ENCODE measurements around the gene PAN2. TPM values are rescaled to one million over a fixed set of nuclear protein-coding genes. Genes with fewer than 3 reads are reported as not detected.

The PAN2 gene
- total RNA-seq, 5 donors from 2014 or later (not counting 1 experiment from before 2014, with no cell fraction given), result 126 to 187 (median 164) TPM

DNA sequence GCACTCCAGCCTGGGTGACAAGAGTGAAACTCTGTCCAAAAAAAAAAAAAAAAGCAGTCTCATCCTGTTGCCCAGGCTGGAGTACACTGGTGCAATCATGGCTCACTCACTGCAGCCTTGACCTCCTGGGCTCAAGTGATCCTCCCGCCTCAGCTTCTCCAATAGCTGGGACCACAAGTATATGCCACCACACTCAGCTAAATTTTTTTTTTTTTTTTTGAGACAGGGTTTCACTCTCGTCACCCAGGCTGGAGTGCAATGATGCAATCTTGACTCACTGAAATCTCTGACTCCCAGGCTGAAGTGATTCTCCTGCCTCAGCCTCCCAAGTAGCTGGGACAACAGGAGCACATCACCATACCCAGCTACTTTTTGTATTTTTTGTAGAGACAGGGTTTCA is 12.8 kb downstream of the PAN2 start:
- CTCF ChIA-PET, result no interaction called here
- H3K4me1 Mint-ChIP-seq, result peaks cover 0 to 6% (median 4%) of the 10 kb centered on the region in 3 donors
- POLR2A ChIA-PET, result interaction anchor here (0.6 to 0.7 kb wide), 4 partner anchors 39 to 216 kb away, joined by 3 to 5 read pairs (median 4); partner anchors contain the start of gene STAT2 (in 1 of the 2)
- H3K4me3 Mint-ChIP-seq, result no peak overlapping the region
- H3K27ac Mint-ChIP-seq, result no peak overlapping the region
- whole genome bisulfite sequencing (ENCODE audit: insufficient coverage), result 100% methylated on average over 1 of the region's 2 CpGs
- no peaks in the 10 kb centered on the region for H3K27me3 Mint-ChIP-seq
- ATAC-seq (replicated peaks in 1 of 4), result no peak
- H3K4me1 ChIP-seq (ENCODE audit: control insufficient read depth in 1 of 2, extremely low read depth in 1 of 2, insufficient read depth in 2 of 2, low read length in 2 of 2), result peaks cover 0 to 6% of the 10 kb centered on the region in 2 experiments
- H3K4me3 ChIP-seq (ENCODE audit: control insufficient read depth in 1 of 2, extremely low read depth in 1 of 2, low read length in 1 of 2), result no peak overlapping the region
- no peaks in the 10 kb centered on the region for H3K27me3 ChIP-seq (replicated peaks in 1 of 2; ENCODE audit: control insufficient read depth in 2 of 2, extremely low read depth in 1 of 2, insufficient read depth in 2 of 2, low read length in 1 of 2)
- H3K9me3 Mint-ChIP-seq, result no peaks in the 10 kb centered on the region
- H3K27ac ChIP-seq (ENCODE audit: low read length), result no peak overlapping the region
- DNase-seq, result no peak
- peaks cover 39% of the 10 kb centered on the region for H3K36me3 Mint-ChIP-seq
- H3K36me3 ChIP-seq (ENCODE audit: control insufficient read depth in 2 of 2, extremely low read depth in 1 of 2, insufficient read depth in 1 of 2, low read length in 1 of 2), result peaks cover 6 to 55% of the 10 kb centered on the region in 2 donors
- no peaks in the 10 kb centered on the region for H3K9me3 ChIP-seq

DNA sequence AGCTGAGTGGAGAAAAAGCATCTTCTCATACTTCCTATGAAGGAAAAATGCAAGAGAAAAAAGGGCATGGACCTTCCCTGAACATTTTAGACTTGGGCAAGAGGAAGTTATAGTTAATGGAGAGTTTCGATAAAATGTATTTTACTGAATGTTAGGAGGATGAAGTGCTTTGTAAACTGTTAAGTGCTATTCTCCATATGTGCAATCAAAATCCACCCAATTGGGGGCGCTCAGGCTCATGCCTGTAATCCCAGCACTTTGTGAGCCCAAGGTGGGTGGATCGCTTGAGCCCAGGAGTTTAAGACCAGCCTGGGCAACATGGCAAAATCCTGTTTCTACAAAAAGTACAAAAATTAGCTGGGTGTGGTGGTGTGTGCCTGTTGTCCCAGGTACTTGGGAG is 16.1 kb downstream of the PAN2 start:
- H3K27me3 Mint-ChIP-seq, result no peaks in the 10 kb centered on the region
- ATAC-seq (replicated peaks in 1 of 4) (no peak), DNase-seq (no peak)
- ChIA-PET CTCF (interaction anchor here in 1 of 2 donors (2.7 kb wide), 1 partner anchor 146 kb away, joined by 15 read pairs; no protein-coding TSS in a partner anchor), POLR2A (no interaction called here)
- Histone ChIP-seq H3K4me1 (ENCODE audit: control insufficient read depth in 1 of 2, extremely low read depth in 1 of 2, insufficient read depth in 2 of 2, low read length in 2 of 2) (peaks cover 9 to 17% of the 10 kb centered on the region in 2 experiments), H3K27me3 (replicated peaks in 1 of 2; ENCODE audit: control insufficient read depth in 2 of 2, extremely low read depth in 1 of 2, insufficient read depth in 2 of 2, low read length in 1 of 2) (no peaks in the 10 kb centered on the region), H3K36me3 (ENCODE audit: control insufficient read depth in 2 of 2, extremely low read depth in 1 of 2, insufficient read depth in 1 of 2, low read length in 1 of 2) (peaks cover 0 to 29% of the 10 kb centered on the region in 2 donors), H3K4me3 (ENCODE audit: control insufficient read depth in 1 of 2, extremely low read depth in 1 of 2, low read length in 1 of 2) (no peak overlapping the region), H3K9me3 (no peaks in the 10 kb centered on the region), H3K27ac (ENCODE audit: low read length) (no peak overlapping the region)
- 84% methylated on average over 2 of the region's 3 CpGs for WGBS (ENCODE audit: insufficient coverage)
- no peaks in the 10 kb centered on the region for H3K9me3 Mint-ChIP-seq
- H3K27ac Mint-ChIP-seq, result peak overlapping the region; percentile 19 to 44
- H3K4me1 Mint-ChIP-seq, result peaks cover 11 to 19% (median 19%) of the 10 kb centered on the region in 3 donors
- H3K4me3 Mint-ChIP-seq, result no peak overlapping the region
- peaks cover 12% of the 10 kb centered on the region for H3K36me3 Mint-ChIP-seq

DNA sequence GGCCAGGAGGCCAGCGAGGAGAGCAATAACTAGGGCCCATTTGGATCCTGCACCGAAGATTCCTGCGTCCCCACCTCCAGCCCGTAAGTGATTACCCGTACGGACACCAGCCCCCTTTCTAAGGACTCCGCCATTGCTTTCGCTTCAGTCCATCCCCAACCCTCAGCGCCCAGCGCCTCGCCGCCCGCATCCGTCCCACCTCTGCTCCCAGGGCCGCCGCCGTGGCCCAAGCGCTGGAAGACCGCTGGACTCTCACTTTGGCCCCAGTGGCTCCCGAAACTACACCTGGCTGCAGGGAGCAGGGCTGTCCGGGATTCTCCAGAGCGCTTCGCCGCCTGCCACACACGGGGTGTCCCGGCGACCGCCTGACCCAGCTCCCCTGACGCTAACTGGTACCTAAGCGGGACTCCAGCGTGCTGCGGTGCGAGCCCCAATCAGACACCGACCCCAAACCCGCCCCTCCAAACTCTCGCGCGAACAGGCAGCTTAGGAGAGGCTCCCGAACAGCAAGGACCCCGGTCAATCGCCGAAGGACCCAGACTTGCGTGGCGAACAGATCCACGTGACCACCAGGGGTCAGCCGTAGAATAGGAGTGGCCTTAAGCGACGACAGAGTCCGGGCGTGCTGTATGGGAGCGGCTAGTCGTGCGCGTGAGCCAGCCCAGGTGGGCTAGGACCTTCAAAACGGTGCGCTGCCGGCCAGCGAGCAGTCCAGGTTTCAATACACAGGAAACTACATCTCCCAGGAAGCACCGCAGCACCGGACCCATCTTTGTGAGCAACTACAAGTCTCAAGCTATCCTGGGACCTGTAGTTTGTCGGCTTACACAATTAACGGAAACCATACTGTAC is 18.0 kb downstream of the PAN2 start, which contains the start of gene CNPY2:
CNPY2 (minus strand) TSS at position 367 of the 852 bp plus-strand sequence. CDS start 771 bp downstream, outside the sequence.
- H3K36me3 Mint-ChIP-seq, result peaks cover 7% of the 10 kb centered on the region
- H3K27me3 Mint-ChIP-seq, result no peaks in the 10 kb centered on the region
- H3K9me3 Mint-ChIP-seq, result no peaks in the 10 kb centered on the region
- H3K27me3 ChIP-seq (replicated peaks in 1 of 2; ENCODE audit: control insufficient read depth in 2 of 2, extremely low read depth in 1 of 2, insufficient read depth in 2 of 2, low read length in 1 of 2), result no peaks in the 10 kb centered on the region
- ATAC-seq (replicated peaks in 1 of 4), result peak; percentile 90 to 94 (median 92)
- no peaks in the 10 kb centered on the region for H3K9me3 ChIP-seq
- peak within 1 kb of the TSS; percentile 97 to 99 for H3K27ac Mint-ChIP-seq
- peaks cover 11 to 19% (median 19%) of the 10 kb centered on the region in 3 donors for H3K4me1 Mint-ChIP-seq
- ChIA-PET POLR2A (interaction anchor here (0.6 to 2.0 kb wide), 7 partner anchors 14 to 410 kb away, joined by 3 to 17 read pairs (median 4); partner anchors contain the start of gene STAT2 (in 2 of the 2)), CTCF (interaction anchor here (0.5 to 2.7 kb wide), 14 partner anchors 10 to 342 kb away, joined by 3 to 21 read pairs (median 4); partner anchors contain the start of genes COQ10A (in 1 of the 2), IL23A (in 1 of the 2), PA2G4 (in 1 of the 2) and PAN2 (in 1 of the 2))
- H3K36me3 ChIP-seq (ENCODE audit: control insufficient read depth in 2 of 2, extremely low read depth in 1 of 2, insufficient read depth in 1 of 2, low read length in 1 of 2), result peaks cover 0 to 32% of the 10 kb centered on the region in 2 donors
- H3K4me3 ChIP-seq (ENCODE audit: control insufficient read depth in 1 of 2, extremely low read depth in 1 of 2, low read length in 1 of 2), result peak within 1 kb of the TSS; percentile 66 to 96
- H3K27ac ChIP-seq (ENCODE audit: low read length), result peak within 1 kb of the TSS; percentile 79
- peak; percentile 86 to 97 (median 91) for DNase-seq
- WGBS (ENCODE audit: insufficient coverage), result under 1% methylated on average over 60 of the region's 62 CpGs
- H3K4me3 Mint-ChIP-seq, result peak within 1 kb of the TSS; percentile 97 to 99 (median 97)
- peaks cover 9 to 17% of the 10 kb centered on the region in 2 experiments for H3K4me1 ChIP-seq (ENCODE audit: control insufficient read depth in 1 of 2, extremely low read depth in 1 of 2, insufficient read depth in 2 of 2, low read length in 2 of 2)

DNA sequence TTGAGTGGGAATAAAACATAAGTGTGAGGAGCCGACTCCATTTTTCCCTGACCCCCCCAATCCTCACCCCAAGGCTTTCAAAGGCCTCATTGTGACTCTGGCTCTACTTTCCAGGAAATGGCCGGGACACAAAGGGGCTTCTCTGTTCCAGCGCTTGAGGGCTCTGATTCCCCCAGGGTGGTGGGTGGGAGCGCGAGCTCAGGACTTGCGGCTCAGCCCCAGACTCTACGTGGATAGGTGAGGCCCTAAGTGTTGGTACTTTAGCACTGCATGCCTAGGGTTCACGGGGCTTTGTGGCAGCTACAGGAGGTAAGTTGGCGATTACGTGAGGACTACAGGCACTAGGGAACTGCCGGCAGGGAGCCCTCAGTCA is 18.6 kb downstream of the PAN2 start:
- H3K27me3 ChIP-seq (replicated peaks in 1 of 2; ENCODE audit: control insufficient read depth in 2 of 2, extremely low read depth in 1 of 2, insufficient read depth in 2 of 2, low read length in 1 of 2), result no peaks in the 10 kb centered on the region
- ChIA-PET POLR2A (interaction anchor here in 1 of 2 donors (0.5 to 2.0 kb wide), 4 partner anchors 16 to 321 kb away, joined by 3 to 17 read pairs (median 8); partner anchors contain the start of gene STAT2), CTCF (interaction anchor here in 1 of 2 donors (0.6 to 2.7 kb wide), 8 partner anchors 18 to 211 kb away, joined by 3 to 21 read pairs (median 6); partner anchors contain the start of genes IL23A, PA2G4, PAN2 and SMARCC2)
- Mint-ChIP-seq H3K4me3 (peak overlapping the region; percentile 97 to 99 (median 97)), H3K4me1 (peaks cover 11 to 19% (median 19%) of the 10 kb centered on the region in 3 donors), H3K36me3 (peaks cover 7% of the 10 kb centered on the region), H3K27me3 (no peaks in the 10 kb centered on the region), H3K9me3 (no peaks in the 10 kb centered on the region), H3K27ac (peak overlapping the region; percentile 97 to 99)
- no peaks in the 10 kb centered on the region for H3K9me3 ChIP-seq
- H3K36me3 ChIP-seq (ENCODE audit: control insufficient read depth in 2 of 2, extremely low read depth in 1 of 2, insufficient read depth in 1 of 2, low read length in 1 of 2), result peaks cover 2 to 38% of the 10 kb centered on the region in 2 donors
- H3K4me1 ChIP-seq (ENCODE audit: control insufficient read depth in 1 of 2, extremely low read depth in 1 of 2, insufficient read depth in 2 of 2, low read length in 2 of 2), result peaks cover 9 to 17% of the 10 kb centered on the region in 2 experiments
- no peak for ATAC-seq (replicated peaks in 1 of 4)
- 0% methylated on average over 9 of the region's 11 CpGs for WGBS (ENCODE audit: insufficient coverage)
- peak overlapping the region; percentile 79 for H3K27ac ChIP-seq (ENCODE audit: low read length)
- peak overlapping the region; percentile 66 to 96 for H3K4me3 ChIP-seq (ENCODE audit: control insufficient read depth in 1 of 2, extremely low read depth in 1 of 2, low read length in 1 of 2)
- peak in 2 of 35 experiments; percentile 6 to 11 for DNase-seq

DNA sequence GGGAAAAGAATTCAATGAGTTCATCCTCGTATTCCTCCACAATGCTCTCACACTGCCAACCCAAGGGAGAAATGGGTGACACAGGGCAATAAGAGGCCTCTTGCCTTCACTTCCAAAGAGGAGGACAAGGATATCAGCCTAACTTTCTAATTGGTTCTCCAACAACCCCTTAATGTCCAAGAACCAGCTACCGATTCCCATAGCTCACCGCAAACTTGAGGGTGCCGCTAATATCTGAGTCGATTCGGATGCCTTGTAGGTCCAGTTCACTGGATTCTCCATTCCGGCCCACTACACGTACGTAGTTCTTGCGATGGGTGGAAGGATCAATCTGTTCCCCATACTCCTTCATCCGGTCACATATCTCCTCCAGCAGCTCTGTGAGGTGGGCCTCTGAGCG is 22.8 kb downstream of the PAN2 start:
- H3K9me3 ChIP-seq, result no peaks in the 10 kb centered on the region
- H3K4me3 Mint-ChIP-seq, result no peak overlapping the region
- H3K27ac ChIP-seq (ENCODE audit: low read length), result no peak overlapping the region
- H3K27me3 Mint-ChIP-seq, result no peaks in the 10 kb centered on the region
- DNase-seq (no peak), ATAC-seq (replicated peaks in 1 of 4) (no peak)
- H3K36me3 ChIP-seq (ENCODE audit: control insufficient read depth in 2 of 2, extremely low read depth in 1 of 2, insufficient read depth in 1 of 2, low read length in 1 of 2), result peaks cover 2 to 40% of the 10 kb centered on the region in 2 donors
- H3K36me3 Mint-ChIP-seq, result peaks cover 14% of the 10 kb centered on the region
- H3K9me3 Mint-ChIP-seq, result no peaks in the 10 kb centered on the region
- CTCF ChIA-PET, result interaction anchor here in 1 of 2 donors (0.6 kb wide), 1 partner anchor 25 kb away, joined by 7 read pairs; no protein-coding TSS in a partner anchor
- H3K27me3 ChIP-seq (replicated peaks in 1 of 2; ENCODE audit: control insufficient read depth in 2 of 2, extremely low read depth in 1 of 2, insufficient read depth in 2 of 2, low read length in 1 of 2), result no peaks in the 10 kb centered on the region
- H3K4me1 ChIP-seq (ENCODE audit: control insufficient read depth in 1 of 2, extremely low read depth in 1 of 2, insufficient read depth in 2 of 2, low read length in 2 of 2), result peaks cover 9 to 12% of the 10 kb centered on the region in 2 experiments
- no peak overlapping the region for H3K27ac Mint-ChIP-seq
- peaks cover 11 to 15% (median 13%) of the 10 kb centered on the region in 3 donors for H3K4me1 Mint-ChIP-seq
- POLR2A ChIA-PET, result interaction anchor here (0.5 to 0.7 kb wide), 3 partner anchors 19 to 232 kb away, joined by 3 to 4 read pairs (median 3); no protein-coding TSS in a partner anchor
- no peak overlapping the region for H3K4me3 ChIP-seq (ENCODE audit: control insufficient read depth in 1 of 2, extremely low read depth in 1 of 2, low read length in 1 of 2)
- whole genome bisulfite sequencing (ENCODE audit: insufficient coverage), result 99% methylated on average over 11 of the region's 12 CpGs

DNA sequence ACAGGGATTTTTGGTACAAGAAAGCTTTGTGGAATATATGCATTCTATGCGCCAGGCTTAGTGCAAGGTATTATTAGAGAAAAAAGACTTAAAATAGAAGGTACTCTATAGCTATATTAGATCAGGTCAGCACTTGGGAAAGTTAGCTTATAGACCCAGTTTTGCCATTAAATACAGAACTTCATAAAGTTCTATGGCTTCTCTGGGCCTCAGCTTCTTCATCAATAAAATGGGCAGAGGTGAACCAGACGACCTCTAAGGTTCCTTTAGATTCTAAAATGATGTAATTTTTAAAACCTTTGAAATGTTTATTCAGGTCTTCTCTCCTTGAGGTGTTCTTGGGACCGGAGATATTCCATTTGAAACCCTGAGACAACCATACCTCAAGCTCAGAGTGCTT is 25.1 kb downstream of the PAN2 start:
- ChIA-PET CTCF (interaction anchor here in 1 of 2 donors (0.6 to 0.9 kb wide), 3 partner anchors 92 to 190 kb away, joined by 3 read pairs; no protein-coding TSS in a partner anchor), POLR2A (interaction anchor here (0.7 to 0.8 kb wide), 2 partner anchors 11 to 16 kb away, joined by 3 read pairs; no protein-coding TSS in a partner anchor)
- WGBS (ENCODE audit: insufficient coverage), result 83% methylated on average over 1 of the region's 3 CpGs
- H3K4me1 Mint-ChIP-seq, result no peaks in the 10 kb centered on the region
- H3K4me3 Mint-ChIP-seq, result no peak overlapping the region
- H3K27ac ChIP-seq (ENCODE audit: low read length), result no peak overlapping the region
- H3K36me3 ChIP-seq (ENCODE audit: control insufficient read depth in 2 of 2, extremely low read depth in 1 of 2, insufficient read depth in 1 of 2, low read length in 1 of 2), result peaks cover 2 to 42% of the 10 kb centered on the region in 2 donors
- H3K27ac Mint-ChIP-seq, result no peak overlapping the region
- H3K9me3 Mint-ChIP-seq, result no peaks in the 10 kb centered on the region
- ATAC-seq (replicated peaks in 1 of 4) (no peak), DNase-seq (no peak)
- H3K27me3 ChIP-seq (replicated peaks in 1 of 2; ENCODE audit: control insufficient read depth in 2 of 2, extremely low read depth in 1 of 2, insufficient read depth in 2 of 2, low read length in 1 of 2), result no peaks in the 10 kb centered on the region
- H3K4me1 ChIP-seq (ENCODE audit: control insufficient read depth in 1 of 2, extremely low read depth in 1 of 2, insufficient read depth in 2 of 2, low read length in 2 of 2), result no peaks in the 10 kb centered on the region
- no peaks in the 10 kb centered on the region for H3K9me3 ChIP-seq
- H3K27me3 Mint-ChIP-seq, result no peaks in the 10 kb centered on the region
- no peak overlapping the region for H3K4me3 ChIP-seq (ENCODE audit: control insufficient read depth in 1 of 2, extremely low read depth in 1 of 2, low read length in 1 of 2)
- peaks cover 15% of the 10 kb centered on the region for H3K36me3 Mint-ChIP-seq

All from T-cell (primary cell).